GM19240 (cell line): ENCODE data around the gene TRAF5.
"Not testable (repeated sequence)": the region's sequence is repeated elsewhere in the genome, so short reads cannot be mapped to it uniquely, and the experiment has no call there.

ENCODE experiments used
- DNase-seq: peaks from one replicate; pipeline ENCODE4 v3.0.0; 2011; ENCODE audit warnings: low spot score; ENCODE audit not compliant: insufficient read length

The TRAF5 gene

GRCh38 chr1:211344152-211344618 lies 17.6 kb downstream of the TRAF5 start:
- no peak for DNase-seq

GRCh38 chr1:211345719-211346118 lies 19.1 kb downstream of the TRAF5 start:
- no peak for DNase-seq

- DNase-seq, result no peak
Measured at GRCh38 chr1:211347077-211347844, 20.6 kb downstream of the TRAF5 start.

GRCh38 chr1:211348547-211348946 lies 21.9 kb downstream of the TRAF5 start:
- no peak for DNase-seq

- no peak for DNase-seq
Measured at GRCh38 chr1:211349741-211350140, 23.1 kb downstream of the TRAF5 start.

- not testable (repeated sequence) for DNase-seq
Measured at GRCh38 chr1:211352055-211352454, 25.4 kb downstream of the TRAF5 start.

GRCh38 chr1:211352465-211352864 lies 25.8 kb downstream of the TRAF5 start:
- DNase-seq, result no peak

GRCh38 chr1:211352985-211353515 lies 26.4 kb downstream of the TRAF5 start:
- DNase-seq, result peak; percentile 71

GRCh38 chr1:211353562-211354212 lies 27.1 kb downstream of the TRAF5 start:
- no peak for DNase-seq

GRCh38 chr1:211355873-211356272 lies 29.2 kb downstream of the TRAF5 start:
- no peak for DNase-seq

GRCh38 chr1:211356723-211357407 lies 30.2 kb downstream of the TRAF5 start:
- no peak for DNase-seq

GRCh38 chr1:211358685-211359084 lies 32.1 kb downstream of the TRAF5 start:
- no peak for DNase-seq

- DNase-seq, result no peak
Measured at GRCh38 chr1:211359876-211360275, 33.2 kb downstream of the TRAF5 start.

- no peak for DNase-seq
Measured at GRCh38 chr1:211361202-211361601, 34.6 kb downstream of the TRAF5 start.

GRCh38 chr1:211369640-211370039 lies 43.0 kb downstream of the TRAF5 start:
- DNase-seq, result no peak

- no peak for DNase-seq
Measured at GRCh38 chr1:211370669-211371068, 44.0 kb downstream of the TRAF5 start.

GRCh38 chr1:211371406-211372105 lies 44.9 kb downstream of the TRAF5 start:
- no peak for DNase-seq

GRCh38 chr1:211372463-211372862 lies 45.8 kb downstream of the TRAF5 start:
- DNase-seq, result no peak

GRCh38 chr1:211375146-211375818 lies 48.6 kb downstream of the TRAF5 start:
- no peak for DNase-seq

- DNase-seq, result no peak
Measured at GRCh38 chr1:211375949-211376348, 49.3 kb downstream of the TRAF5 start.
